Superior temporal gyrus (tissue), 1 donor: ENCODE data around the gene ZFP36L1.

Experiments used
- DNase-seq: peaks from one replicate; pipeline ENCODE4 v3.0.0-alpha.2; 2016; ENCODE audit errors: extremely low spot score

Gene ZFP36L1

DNA sequence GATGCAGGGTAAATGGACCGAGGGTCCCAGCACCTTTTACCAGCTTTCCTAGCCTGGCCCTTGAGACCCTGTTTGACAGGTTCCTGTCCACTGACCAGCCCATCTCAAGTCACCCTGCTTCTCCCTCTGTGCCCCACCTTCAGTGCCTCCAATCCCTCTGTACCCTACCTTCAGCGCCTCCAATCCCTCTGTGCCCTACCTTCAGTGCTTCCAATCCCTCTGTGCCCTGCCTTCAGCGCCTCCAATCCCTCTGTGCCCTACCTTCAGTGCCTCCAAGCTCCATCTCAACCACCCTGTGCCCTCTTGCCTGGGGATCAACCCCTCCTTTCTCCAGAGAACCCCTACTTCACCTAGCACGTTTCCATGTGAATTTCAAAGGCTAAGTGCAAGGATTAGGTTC, 54.3 kb downstream of the ZFP36L1 start:
- DNase-seq: no peak
